ENCODE measurements around the gene HOXA10.

HOXA10 gene

DNA sequence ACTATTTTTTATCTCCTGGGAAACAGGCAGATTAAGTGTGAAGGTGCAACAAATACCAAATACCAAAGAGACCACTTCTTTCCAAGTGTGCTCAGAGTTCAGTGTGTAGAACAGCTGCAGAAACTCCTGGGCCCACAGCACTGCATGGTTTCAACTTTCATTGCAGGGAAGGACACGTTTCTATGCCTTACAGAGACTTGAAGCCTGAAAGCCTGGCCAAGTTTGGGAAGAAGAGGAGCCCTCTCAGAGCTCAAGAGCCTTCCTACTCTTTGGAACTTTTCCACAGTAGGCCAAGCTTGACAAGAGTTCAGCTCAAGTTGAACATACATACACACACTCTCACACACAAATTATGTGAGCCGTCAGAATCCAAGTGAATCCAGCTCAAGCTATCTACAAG, 46.1 kb downstream of the HOXA10 start:
- no peak for DNase-seq

DNA sequence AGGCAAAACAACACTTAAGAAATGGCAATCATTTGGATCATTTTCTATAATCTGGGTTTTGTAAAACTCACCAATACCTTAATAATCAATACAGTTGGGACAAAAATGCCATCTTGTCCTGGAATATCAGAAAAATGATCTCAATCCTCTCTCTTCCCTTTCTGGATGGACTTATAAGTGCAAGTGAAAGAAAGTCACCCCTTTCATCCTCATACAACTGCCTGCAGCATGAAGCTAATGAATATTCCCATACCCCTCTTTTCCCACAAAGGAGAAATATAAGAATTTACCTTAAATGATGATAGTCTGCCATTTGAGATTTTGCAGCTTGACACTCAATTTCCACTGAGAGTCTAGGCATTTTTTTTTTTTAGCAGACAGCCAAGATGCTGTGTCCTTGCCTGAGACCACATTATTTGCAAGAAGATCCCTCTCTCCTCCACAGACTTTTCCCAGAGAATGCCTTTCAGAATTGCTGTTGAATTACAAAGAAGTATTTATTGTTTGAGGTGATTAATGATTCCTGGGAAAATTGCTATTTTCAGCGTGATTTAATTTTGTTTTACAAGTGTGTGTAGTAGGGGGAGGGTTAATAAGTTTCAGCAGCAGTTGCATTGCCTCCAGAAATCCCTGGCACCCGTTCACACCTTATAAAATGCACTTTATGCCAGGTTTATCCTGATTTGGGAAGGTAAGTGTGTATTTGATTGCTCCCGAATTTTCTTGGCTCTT, 47.4 kb downstream of the HOXA10 start:
- DNase-seq: no peak

DNA sequence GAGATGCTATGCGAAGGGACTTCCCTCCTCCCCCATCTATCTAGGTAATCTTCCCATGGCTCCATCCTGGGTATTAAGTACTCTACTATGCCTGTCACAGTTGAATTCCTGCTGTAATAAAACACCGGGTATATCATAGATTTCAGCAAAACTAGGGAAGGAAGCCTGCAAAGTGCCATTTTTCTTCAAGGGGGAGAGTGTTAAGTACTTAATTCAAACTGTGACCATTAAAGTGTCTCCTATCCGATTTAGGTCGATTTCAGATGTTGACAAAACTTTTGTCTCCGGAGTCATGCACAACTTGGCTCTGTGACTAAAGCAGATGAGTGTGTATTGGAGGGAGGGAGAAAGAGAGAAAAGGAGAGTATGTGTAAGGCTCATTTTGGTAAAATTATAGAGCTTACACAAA, 48.1 kb downstream of the HOXA10 start:
- no peak for DNase-seq

GRCh38 chr7:27124902-27125689, 49.0 kb downstream of the HOXA10 start:
- DNase-seq: no peak

- no peak for DNase-seq
These were observed 49.8 kb downstream of the HOXA10 start for GRCh38 chr7:27124096-27124901.

- no peak for DNase-seq
These were observed 50.6 kb downstream of the HOXA10 start for GRCh38 chr7:27123477-27124053.

DNA sequence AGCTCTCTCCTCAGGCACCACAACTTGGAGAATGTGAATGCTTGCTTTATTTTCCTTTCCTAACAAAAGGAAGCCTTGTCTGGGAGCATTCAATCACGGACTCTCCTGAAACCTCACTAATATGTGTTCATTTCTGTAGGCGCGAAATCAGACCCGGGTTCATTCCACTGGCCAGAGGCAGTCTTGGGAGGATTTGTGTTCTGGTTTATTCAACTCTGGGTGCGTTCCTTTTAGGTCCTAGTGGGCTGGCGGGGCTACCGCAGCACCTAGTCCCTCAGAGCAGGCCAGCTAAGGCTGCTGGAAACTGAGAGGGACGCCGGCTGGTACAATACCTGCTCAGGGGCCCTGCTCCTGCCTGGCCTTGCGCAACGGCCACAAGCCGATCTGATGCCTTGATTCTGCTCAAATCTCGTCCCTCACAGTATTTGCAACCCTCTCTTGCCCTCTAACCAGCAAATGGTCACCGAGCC, 51.1 kb downstream of the HOXA10 start:
- no peak for DNase-seq

- DNase-seq: no peak
These were observed 51.8 kb downstream of the HOXA10 start for GRCh38 chr7:27122077-27122910.

DNA sequence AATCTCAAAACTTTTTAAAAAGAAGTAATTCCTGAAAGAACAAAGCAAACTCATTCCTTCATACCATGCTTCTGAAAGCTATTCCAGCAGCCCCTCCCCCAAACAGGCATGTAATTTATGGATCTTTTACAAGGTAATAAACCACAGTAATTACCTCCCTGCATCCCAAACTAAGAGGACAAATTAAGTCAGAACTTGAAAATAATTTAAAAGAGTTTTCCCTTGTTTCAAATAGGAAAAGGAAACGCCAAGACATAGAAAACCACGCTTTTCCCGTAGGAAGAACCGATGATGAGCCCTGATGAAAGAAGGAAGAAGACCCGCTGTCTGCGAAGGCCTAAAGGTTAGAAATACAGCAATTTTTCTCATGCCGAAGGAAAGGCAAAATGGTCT, 52.4 kb downstream of the HOXA10 start:
- DNase-seq: no peak

Measured in NCI-H446 (cell line).